ENCODE results near the gene SBF2. TPM values are rescaled to one million over a fixed set of nuclear protein-coding genes. Genes with fewer than 3 reads are reported as not detected.
A peak's percentile ranks its signal among the peaks of the same experiment; 100 is the strongest.

SBF2 gene
- total RNA-seq, 4 donors from 2014 or later, result 67.5 to 92.9 (median 71.6) TPM

- H3K27ac ChIP-seq, result no peak overlapping the region
- H3K4me1 ChIP-seq, result peaks cover 18 to 36% of the 10 kb centered on the region in 2 donors
- H3K36me3 ChIP-seq, result no peaks in the 10 kb centered on the region
- TF ChIP-seq, protein P1, sequence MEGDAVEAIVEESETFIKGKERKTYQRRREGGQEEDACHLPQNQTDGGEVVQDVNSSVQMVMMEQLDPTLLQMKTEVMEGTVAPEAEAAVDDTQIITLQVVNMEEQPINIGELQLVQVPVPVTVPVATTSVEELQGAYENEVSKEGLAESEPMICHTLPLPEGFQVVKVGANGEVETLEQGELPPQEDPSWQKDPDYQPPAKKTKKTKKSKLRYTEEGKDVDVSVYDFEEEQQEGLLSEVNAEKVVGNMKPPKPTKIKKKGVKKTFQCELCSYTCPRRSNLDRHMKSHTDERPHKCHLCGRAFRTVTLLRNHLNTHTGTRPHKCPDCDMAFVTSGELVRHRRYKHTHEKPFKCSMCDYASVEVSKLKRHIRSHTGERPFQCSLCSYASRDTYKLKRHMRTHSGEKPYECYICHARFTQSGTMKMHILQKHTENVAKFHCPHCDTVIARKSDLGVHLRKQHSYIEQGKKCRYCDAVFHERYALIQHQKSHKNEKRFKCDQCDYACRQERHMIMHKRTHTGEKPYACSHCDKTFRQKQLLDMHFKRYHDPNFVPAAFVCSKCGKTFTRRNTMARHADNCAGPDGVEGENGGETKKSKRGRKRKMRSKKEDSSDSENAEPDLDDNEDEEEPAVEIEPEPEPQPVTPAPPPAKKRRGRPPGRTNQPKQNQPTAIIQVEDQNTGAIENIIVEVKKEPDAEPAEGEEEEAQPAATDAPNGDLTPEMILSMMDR (IDR thresholded peaks at IDR 0.05), result no peak
- no peak for TF ChIP-seq POLR2A (IDR thresholded peaks at IDR 0.05)
- H3K27me3 ChIP-seq, result no peaks in the 10 kb centered on the region
- intact Hi-C loops (cut with DNase I), result no loop called here
- H3K9me3 ChIP-seq, result no peaks in the 10 kb centered on the region
- 80 to 84% methylated on average over 3 of the region's 3 CpGs for WGBS, 2 donors
- no peak for DNase-seq
- no peak overlapping the region for H3K4me3 ChIP-seq (replicated peaks in 1 of 3)
These were observed 24.4 kb upstream of the SBF2 start for GRCh38 chr11:10318527-10318802.

DNA sequence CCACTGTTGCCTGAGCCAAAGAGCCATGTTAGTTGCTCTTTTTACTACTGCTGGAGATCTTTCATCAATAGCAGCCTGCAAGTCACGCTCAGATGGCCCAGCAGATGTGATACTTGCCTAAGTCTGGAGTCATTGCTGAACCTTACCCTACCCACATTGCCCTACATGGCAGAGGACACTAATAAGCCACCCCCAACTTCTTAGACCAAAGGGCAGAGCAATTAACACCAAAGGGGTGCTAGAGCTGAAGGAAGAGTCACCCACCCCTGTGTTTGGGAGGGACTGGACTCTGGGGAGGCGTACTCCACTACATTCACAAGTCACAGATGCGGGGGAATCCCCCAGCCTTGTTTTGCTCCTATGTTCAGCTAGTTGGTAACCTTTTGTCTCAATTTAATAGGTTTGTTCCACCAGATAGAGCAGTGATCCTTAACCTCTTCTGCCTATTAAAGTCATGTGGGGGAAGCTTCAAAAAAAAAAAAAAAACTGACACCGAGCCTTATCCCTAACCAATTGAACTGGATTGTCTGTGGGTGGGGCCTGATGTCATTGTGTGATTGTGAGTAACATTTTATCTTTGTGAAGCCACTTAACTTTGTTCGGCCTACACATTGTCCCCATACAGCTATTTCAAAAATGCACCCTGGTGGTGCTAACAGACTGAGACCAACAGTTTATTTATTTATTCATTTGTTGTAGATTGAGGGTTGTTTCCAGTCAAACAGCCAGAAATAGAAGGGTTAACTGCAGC lies 23.9 kb upstream of the SBF2 start:
- Histone ChIP-seq H3K4me1 (peaks cover 18 to 36% of the 10 kb centered on the region in 2 donors), H3K27me3 (no peaks in the 10 kb centered on the region), H3K4me3 (replicated peaks in 1 of 3) (no peak overlapping the region), H3K27ac (peak overlapping the region in 2 of 3 donors; percentile 68 to 83), H3K36me3 (no peaks in the 10 kb centered on the region), H3K9me3 (no peaks in the 10 kb centered on the region)
- 86 to 95% methylated on average over 5 of the region's 5 CpGs for WGBS, 2 donors
- intact Hi-C loops (cut with DNase I), result no loop called here
- no peak for TF ChIP-seq POLR2A (IDR thresholded peaks at IDR 0.05)
- TF ChIP-seq, protein P1 (IDR thresholded peaks at IDR 0.05), result no peak
- no peak for DNase-seq

DNA sequence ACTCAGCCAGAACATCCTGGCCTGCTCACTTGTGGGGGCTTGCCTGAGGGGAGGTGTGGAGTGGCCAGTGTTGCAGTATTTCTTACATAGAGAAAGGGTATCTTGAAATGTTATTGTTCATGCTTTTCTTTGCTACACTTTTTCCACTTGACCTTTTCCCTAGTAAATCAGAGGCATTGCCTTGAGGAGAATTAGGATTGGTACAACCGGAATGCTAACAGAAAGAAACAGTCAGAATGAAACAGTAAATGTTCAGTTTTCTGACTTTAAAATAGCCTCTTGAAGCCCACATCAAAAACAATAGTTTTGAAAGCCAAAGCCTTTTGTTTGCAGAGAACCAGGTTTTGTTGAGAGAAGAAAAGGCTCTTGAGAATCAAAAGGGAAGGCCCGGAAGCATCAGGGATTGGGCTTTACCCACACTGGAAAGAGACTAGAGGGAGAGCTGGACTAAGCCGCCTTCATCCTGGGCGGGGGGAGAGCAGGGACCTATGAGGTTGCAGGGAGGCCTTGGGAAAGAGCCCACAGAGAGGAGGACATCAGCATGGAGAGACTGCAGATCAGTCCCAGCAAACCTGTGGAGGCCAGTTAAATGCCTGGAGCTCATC lies 23.2 kb upstream of the SBF2 start:
- DNase-seq, result peak; percentile 83 to 86
- TF ChIP-seq POLR2A (IDR thresholded peaks at IDR 0.05), result peak in 1 of 2 donors; percentile 27
- TF ChIP-seq, protein P1 (IDR thresholded peaks at IDR 0.05), result no peak
- Histone ChIP-seq H3K27ac (peak overlapping the region; percentile 17 to 83 (median 68)), H3K27me3 (no peaks in the 10 kb centered on the region), H3K4me1 (peaks cover 18 to 29% of the 10 kb centered on the region in 2 donors), H3K9me3 (no peaks in the 10 kb centered on the region), H3K36me3 (no peaks in the 10 kb centered on the region), H3K4me3 (replicated peaks in 1 of 3) (no peak overlapping the region)
- WGBS, 2 donors, result 32 to 35% methylated on average over 4 of the region's 4 CpGs
- intact Hi-C loops (cut with DNase I), result no loop called here

DNA sequence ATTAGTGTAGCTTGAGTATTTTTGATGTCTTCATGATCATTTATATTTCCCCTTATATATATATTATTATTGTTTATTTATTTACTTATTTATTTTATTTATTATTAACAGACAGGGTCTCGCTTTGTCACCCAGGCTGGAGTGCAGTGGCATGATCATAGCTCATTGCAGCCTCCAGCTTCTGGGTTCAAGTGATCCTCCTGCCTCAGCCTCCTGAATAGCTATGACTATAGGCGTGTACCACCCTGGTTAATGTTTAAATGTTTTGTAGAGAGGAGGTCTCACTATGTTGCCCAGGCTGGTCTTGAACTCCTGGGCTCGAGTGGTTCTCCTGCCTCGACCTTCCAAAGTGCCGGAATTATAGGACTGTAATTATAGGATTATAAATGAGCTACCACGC lies 21.1 kb upstream of the SBF2 start:
- no peak overlapping the region for H3K4me3 ChIP-seq (replicated peaks in 1 of 3)
- H3K36me3 ChIP-seq, result no peaks in the 10 kb centered on the region
- DNase-seq, result no peak
- intact Hi-C loops (cut with DNase I), result no loop called here
- WGBS, 2 donors, result 92 to 94% methylated on average over 6 of the region's 6 CpGs
- H3K27me3 ChIP-seq, result no peaks in the 10 kb centered on the region
- H3K27ac ChIP-seq, result no peak overlapping the region
- peaks cover 23 to 36% of the 10 kb centered on the region in 2 donors for H3K4me1 ChIP-seq
- TF ChIP-seq POLR2A (IDR thresholded peaks at IDR 0.05), result no peak
- TF ChIP-seq, protein P1 (IDR thresholded peaks at IDR 0.05), result no peak
- no peaks in the 10 kb centered on the region for H3K9me3 ChIP-seq
